SK-N-SH treated with all-trans-retinoic acid at 6 μM for 48 hours (cell line): ENCODE data around the gene CDKN2B-AS1.

ENCODE experiments used
- ATAC-seq: fragments of 200-7000 bp; cut with Tn5 transposase; 3 replicates; pipeline ENCODE4 v1.9.1; 2020; ENCODE audit warnings: mild to moderate bottlenecking, moderate library complexity
- ARNTL ChIP-seq: fragments of 450-650 bp; formaldehyde crosslinking; IDR thresholded peaks from 2 replicates; pipeline ENCODE4 v1.5.0; 2020; ENCODE audit warnings: low read depth, mild to moderate bottlenecking, moderate library complexity, borderline replicate concordance
- BACH2 ChIP-seq: fragments of 250-450 bp; sonication (Bioruptor Pico); IDR thresholded peaks from 2 replicates; pipeline ENCODE4 v1.9.0; 2021; ENCODE audit warnings: mild to moderate bottlenecking, borderline replicate concordance
- ESRRG ChIP-seq: fragments of 250-450 bp; sonication (Bioruptor Pico); IDR thresholded peaks from 2 replicates; pipeline ENCODE4 v1.6.1; 2021; ENCODE audit warnings: mild to moderate bottlenecking
- GLIS3 ChIP-seq: fragments of 250-450 bp; sonication (Bioruptor Pico); IDR thresholded peaks from 2 replicates; pipeline ENCODE4 v1.5.0; 2020; ENCODE audit warnings: mild to moderate bottlenecking, moderate library complexity
- ISL1 ChIP-seq: fragments of 250-450 bp; sonication (Bioruptor Pico); IDR thresholded peaks from 2 replicates; pipeline ENCODE4 v2.1.2; 2022; ENCODE audit warnings: mild to moderate bottlenecking, moderate library complexity
- OSR1 ChIP-seq: fragments of 250-450 bp; sonication (Bioruptor Pico); IDR thresholded peaks from 2 replicates; pipeline ENCODE4 v1.8.0; 2022; ENCODE audit warnings: moderate library complexity, mild to moderate bottlenecking, inconsistent platforms
- RARB ChIP-seq: fragments of 250-450 bp; sonication (Bioruptor Pico); IDR thresholded peaks from 2 replicates; pipeline ENCODE4 v1.8.0; 2021; ENCODE audit warnings: mild to moderate bottlenecking, moderate library complexity
- SNAI2 ChIP-seq: fragments of 250-450 bp; sonication (Bioruptor Pico); IDR thresholded peaks from 2 replicates; pipeline ENCODE4 v1.5.0; 2020; ENCODE audit warnings: mild to moderate bottlenecking, moderate library complexity
- TCF4 ChIP-seq: fragments of 250-450 bp; sonication (Bioruptor Pico); IDR thresholded peaks from 2 replicates; pipeline ENCODE4 v1.8.0; 2021; ENCODE audit warnings: mild to moderate bottlenecking, moderate library complexity, borderline replicate concordance
- TOX ChIP-seq: fragments of 250-450 bp; sonication (Bioruptor Pico); IDR thresholded peaks from 2 replicates; pipeline ENCODE4 v1.8.0; 2021; ENCODE audit warnings: mild to moderate bottlenecking, moderate library complexity, borderline replicate concordance
- ZC3H10 ChIP-seq: fragments of 250-450 bp; sonication (Bioruptor Pico); IDR thresholded peaks from 2 replicates; pipeline ENCODE4 v1.5.1; 2021; ENCODE audit warnings: mild to moderate bottlenecking, moderate library complexity
- ZFP3 ChIP-seq: fragments of 250-450 bp; sonication (Bioruptor Pico); IDR thresholded peaks from 2 replicates; pipeline ENCODE4 v1.5.0; 2020; ENCODE audit warnings: mild to moderate bottlenecking, moderate library complexity
- ZNF565 ChIP-seq: fragments of 450-650 bp; formaldehyde crosslinking; conservative IDR thresholded peaks from 2 replicates; pipeline ENCODE4 v1.5.0; 2020; ENCODE audit warnings: low read depth, mild to moderate bottlenecking, moderate library complexity
- ZNF8 ChIP-seq: fragments of 450-650 bp; formaldehyde crosslinking; IDR thresholded peaks from 2 replicates; pipeline ENCODE4 v1.5.0; 2020; ENCODE audit warnings: mild to moderate bottlenecking, moderate library complexity
- TF ChIP-seq, protein P1 (sequence below): fragments of 250-450 bp; sonication (Bioruptor Pico); IDR thresholded peaks from 2 replicates; pipeline ENCODE4 v1.8.0; 2021; ENCODE audit warnings: low read depth, mild to moderate bottlenecking, moderate library complexity, borderline replicate concordance
- TF ChIP-seq, protein P2 (sequence below): fragments of 250-450 bp; sonication (Bioruptor Pico); IDR thresholded peaks from 2 replicates; pipeline ENCODE4 v1.5.1; 2021; ENCODE audit warnings: mild to moderate bottlenecking, moderate library complexity
- TF ChIP-seq, protein P3 (sequence below): fragments of 250-450 bp; sonication (Bioruptor Pico); IDR thresholded peaks from 2 replicates; pipeline ENCODE4 v1.5.0; 2020; ENCODE audit warnings: mild to moderate bottlenecking, moderate library complexity
- TF ChIP-seq, protein P4 (sequence below): fragments of 250-450 bp; sonication (Bioruptor Pico); IDR thresholded peaks from 2 replicates; pipeline ENCODE4 v1.8.0; 2020; ENCODE audit warnings: mild to moderate bottlenecking, moderate library complexity, borderline replicate concordance

The CDKN2B-AS1 gene

DNA sequence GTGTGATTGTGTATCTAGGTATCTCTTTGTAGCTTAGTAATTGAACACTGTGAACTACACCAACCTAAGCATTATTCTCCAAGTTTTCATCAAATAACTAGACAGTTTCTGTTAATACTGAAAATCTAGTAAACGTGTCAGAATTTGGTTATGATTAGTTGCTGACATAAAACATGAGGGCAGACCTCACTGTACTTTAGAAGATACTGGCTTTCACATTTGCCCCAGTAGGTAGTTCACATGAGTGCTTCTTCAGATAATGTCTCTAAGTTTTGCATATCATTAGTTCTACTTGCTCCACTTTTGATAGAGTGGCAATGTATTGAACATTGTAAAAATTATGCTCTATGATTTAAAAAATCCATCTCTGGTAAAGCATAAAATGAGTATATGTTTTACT lies 7.4 kb downstream of the CDKN2B-AS1 start (continued):
- TF ChIP-seq, protein P1, sequence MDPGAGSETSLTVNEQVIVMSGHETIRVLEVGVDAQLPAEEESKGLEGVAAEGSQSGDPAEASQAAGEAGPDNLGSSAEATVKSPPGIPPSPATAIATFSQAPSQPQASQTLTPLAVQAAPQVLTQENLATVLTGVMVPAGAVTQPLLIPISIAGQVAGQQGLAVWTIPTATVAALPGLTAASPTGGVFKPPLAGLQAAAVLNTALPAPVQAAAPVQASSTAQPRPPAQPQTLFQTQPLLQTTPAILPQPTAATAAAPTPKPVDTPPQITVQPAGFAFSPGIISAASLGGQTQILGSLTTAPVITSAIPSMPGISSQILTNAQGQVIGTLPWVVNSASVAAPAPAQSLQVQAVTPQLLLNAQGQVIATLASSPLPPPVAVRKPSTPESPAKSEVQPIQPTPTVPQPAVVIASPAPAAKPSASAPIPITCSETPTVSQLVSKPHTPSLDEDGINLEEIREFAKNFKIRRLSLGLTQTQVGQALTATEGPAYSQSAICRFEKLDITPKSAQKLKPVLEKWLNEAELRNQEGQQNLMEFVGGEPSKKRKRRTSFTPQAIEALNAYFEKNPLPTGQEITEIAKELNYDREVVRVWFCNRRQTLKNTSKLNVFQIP (CRISPR knock-in tag): no peak
- TF ChIP-seq GLIS3 (CRISPR knock-in tag) (no peak), ZC3H10 (CRISPR knock-in tag) (no peak), BACH2 (CRISPR knock-in tag) (no peak)

DNA sequence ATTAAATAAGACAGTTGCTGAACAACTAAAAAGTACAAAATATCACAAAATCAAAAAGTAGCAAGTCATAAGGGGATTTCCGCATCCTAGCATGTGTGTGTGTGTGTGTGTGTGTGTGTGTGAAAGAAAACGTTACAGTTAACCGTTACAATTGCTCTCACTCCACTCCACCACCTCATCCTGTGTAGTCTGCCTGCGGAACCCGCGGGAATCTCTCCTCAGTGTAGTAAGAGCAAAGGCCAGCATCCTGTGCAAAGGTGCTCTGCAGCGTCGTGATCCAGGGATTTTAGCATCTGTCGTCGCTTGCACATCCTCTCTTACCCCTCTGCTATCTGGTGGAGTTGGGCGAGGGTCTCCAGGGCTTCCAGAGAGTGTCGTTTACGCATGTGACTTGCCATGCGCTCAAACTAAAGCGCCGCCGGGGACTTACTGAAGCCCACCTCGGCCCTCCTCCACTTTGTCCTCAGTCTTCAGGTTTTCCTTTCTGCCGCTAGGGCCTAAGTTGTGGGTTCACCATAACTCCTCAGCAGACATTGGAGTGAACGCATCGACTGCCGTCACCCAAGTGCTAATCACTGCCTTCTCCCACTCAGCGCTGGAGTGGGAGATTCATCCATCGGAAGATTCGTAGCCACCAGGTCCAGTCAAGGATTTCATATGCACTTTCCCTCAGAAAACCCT lies 10.6 kb downstream of the CDKN2B-AS1 start:
- peak; percentile 10; the same call in 2 of the 3 replicates for ATAC-seq
- TF ChIP-seq ZNF8 (CRISPR knock-in tag): no peak
- TF ChIP-seq, protein P1 (CRISPR knock-in tag): no peak
- TF ChIP-seq, protein P2, sequence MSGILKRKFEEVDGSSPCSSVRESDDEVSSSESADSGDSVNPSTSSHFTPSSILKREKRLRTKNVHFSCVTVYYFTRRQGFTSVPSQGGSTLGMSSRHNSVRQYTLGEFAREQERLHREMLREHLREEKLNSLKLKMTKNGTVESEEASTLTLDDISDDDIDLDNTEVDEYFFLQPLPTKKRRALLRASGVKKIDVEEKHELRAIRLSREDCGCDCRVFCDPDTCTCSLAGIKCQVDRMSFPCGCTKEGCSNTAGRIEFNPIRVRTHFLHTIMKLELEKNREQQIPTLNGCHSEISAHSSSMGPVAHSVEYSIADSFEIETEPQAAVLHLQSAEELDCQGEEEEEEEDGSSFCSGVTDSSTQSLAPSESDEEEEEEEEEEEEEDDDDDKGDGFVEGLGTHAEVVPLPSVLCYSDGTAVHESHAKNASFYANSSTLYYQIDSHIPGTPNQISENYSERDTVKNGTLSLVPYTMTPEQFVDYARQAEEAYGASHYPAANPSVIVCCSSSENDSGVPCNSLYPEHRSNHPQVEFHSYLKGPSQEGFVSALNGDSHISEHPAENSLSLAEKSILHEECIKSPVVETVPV (CRISPR knock-in tag): no peak
- TF ChIP-seq ZC3H10 (CRISPR knock-in tag): no peak
- TF ChIP-seq ISL1 (CRISPR knock-in tag): no peak
- no peak for TF ChIP-seq TOX (CRISPR knock-in tag)
- TF ChIP-seq RARB (CRISPR knock-in tag): no peak
- TF ChIP-seq OSR1: no peak

DNA sequence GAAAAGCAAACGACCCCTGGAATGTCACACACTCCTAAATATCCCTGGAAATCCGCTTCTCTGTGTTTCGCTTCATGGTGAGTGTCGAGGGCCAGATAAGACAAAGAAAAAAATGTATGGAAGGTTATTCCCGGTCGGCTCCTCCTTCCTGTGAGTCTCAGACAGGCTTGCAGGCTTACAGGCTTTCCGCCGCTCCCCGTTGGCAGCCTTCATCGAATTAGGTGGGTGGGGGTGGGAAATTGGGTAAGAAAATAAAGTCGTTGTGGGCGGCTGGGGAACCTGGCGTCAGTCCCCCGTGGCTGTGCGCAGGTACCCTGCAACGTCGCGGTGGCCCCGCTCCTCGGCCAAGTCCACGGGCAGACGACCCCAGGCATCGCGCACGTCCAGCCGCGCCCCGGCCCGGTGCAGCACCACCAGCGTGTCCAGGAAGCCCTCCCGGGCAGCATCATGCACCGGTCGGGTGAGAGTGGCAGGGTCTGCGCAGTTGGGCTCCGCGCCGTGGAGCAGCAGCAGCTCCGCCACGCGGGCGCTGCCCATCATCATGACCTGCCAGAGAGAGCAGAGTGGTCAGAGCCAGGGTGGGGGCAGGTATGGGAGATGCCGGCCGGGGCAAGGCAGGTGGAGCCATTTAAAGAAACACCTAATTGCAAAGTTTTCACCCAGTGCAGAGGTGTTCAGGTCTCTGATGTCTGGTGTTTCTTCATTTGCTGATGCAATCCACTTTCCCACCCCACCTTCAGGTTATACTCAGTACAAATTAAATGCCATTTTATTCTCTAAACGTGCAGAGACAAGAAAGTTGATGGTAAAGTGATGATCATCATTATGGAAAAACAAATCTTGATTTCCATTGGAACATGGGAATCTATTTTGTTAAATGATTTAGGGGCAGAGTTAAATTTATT lies 11.4 kb downstream of the CDKN2B-AS1 start:
- ATAC-seq: peak; percentile 6; the same call in 2 of the 3 replicates
- TF ChIP-seq, protein P3, sequence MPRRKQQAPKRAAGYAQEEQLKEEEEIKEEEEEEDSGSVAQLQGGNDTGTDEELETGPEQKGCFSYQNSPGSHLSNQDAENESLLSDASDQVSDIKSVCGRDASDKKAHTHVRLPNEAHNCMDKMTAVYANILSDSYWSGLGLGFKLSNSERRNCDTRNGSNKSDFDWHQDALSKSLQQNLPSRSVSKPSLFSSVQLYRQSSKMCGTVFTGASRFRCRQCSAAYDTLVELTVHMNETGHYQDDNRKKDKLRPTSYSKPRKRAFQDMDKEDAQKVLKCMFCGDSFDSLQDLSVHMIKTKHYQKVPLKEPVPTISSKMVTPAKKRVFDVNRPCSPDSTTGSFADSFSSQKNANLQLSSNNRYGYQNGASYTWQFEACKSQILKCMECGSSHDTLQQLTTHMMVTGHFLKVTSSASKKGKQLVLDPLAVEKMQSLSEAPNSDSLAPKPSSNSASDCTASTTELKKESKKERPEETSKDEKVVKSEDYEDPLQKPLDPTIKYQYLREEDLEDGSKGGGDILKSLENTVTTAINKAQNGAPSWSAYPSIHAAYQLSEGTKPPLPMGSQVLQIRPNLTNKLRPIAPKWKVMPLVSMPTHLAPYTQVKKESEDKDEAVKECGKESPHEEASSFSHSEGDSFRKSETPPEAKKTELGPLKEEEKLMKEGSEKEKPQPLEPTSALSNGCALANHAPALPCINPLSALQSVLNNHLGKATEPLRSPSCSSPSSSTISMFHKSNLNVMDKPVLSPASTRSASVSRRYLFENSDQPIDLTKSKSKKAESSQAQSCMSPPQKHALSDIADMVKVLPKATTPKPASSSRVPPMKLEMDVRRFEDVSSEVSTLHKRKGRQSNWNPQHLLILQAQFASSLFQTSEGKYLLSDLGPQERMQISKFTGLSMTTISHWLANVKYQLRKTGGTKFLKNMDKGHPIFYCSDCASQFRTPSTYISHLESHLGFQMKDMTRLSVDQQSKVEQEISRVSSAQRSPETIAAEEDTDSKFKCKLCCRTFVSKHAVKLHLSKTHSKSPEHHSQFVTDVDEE (CRISPR knock-in tag): no peak
- no peak for TF ChIP-seq ISL1 (CRISPR knock-in tag)
- TF ChIP-seq BACH2 (CRISPR knock-in tag): no peak
- no peak for TF ChIP-seq ESRRG
- TF ChIP-seq GLIS3 (CRISPR knock-in tag): no peak
- no peak for TF ChIP-seq SNAI2 (CRISPR knock-in tag)
- no peak for TF ChIP-seq TCF4 (CRISPR knock-in tag)
- no peak for TF ChIP-seq ZFP3 (CRISPR knock-in tag)

DNA sequence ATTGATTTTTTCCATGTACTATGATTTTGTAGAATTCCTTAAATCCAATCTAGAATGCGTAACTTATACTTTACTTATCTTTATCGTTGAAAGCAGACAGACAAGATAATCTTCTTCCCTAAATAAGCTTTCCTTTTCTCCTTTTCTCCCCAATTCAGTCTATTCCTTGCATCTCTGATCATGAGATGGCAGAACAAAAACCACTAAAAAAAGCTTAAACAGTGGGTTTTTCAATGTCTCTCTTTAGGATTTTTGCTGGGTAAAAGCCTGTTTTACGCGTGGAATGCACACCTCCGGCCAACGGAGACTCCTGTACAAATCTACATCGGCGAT lies 13.8 kb downstream of the CDKN2B-AS1 start:
- no peak for TF ChIP-seq ZNF565
- TF ChIP-seq TCF4 (CRISPR knock-in tag): no peak
- no peak for TF ChIP-seq ZC3H10 (CRISPR knock-in tag)
- no peak for TF ChIP-seq ARNTL (CRISPR knock-in tag)
- TF ChIP-seq, protein P3 (CRISPR knock-in tag): no peak
- no peak for TF ChIP-seq SNAI2 (CRISPR knock-in tag)
- TF ChIP-seq GLIS3 (CRISPR knock-in tag): no peak
- no peak for TF ChIP-seq RARB (CRISPR knock-in tag)
- TF ChIP-seq, protein P4, sequence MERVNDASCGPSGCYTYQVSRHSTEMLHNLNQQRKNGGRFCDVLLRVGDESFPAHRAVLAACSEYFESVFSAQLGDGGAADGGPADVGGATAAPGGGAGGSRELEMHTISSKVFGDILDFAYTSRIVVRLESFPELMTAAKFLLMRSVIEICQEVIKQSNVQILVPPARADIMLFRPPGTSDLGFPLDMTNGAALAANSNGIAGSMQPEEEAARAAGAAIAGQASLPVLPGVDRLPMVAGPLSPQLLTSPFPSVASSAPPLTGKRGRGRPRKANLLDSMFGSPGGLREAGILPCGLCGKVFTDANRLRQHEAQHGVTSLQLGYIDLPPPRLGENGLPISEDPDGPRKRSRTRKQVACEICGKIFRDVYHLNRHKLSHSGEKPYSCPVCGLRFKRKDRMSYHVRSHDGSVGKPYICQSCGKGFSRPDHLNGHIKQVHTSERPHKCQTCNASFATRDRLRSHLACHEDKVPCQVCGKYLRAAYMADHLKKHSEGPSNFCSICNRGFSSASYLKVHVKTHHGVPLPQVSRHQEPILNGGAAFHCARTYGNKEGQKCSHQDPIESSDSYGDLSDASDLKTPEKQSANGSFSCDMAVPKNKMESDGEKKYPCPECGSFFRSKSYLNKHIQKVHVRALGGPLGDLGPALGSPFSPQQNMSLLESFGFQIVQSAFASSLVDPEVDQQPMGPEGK (CRISPR knock-in tag): no peak
- TF ChIP-seq BACH2 (CRISPR knock-in tag): no peak
- TF ChIP-seq, protein P2 (CRISPR knock-in tag): no peak
- TF ChIP-seq ESRRG: no peak
- TF ChIP-seq, all 23 proteins: peak for 0
- no peak for ATAC-seq
